WERI-Rb-1 (cell line): ENCODE results near the gene CD200R1.

Source experiments
- DNase-seq: peaks from one replicate; pipeline ENCODE4 v3.0.0-alpha.2; 2020
- H3K27ac ChIP-seq: fragments of 250-450 bp; sonication (Bioruptor Pico); 2 replicates; pipeline ENCODE4 v1.5.1; 2020; ENCODE audit warnings: mild to moderate bottlenecking, moderate library complexity
- H3K27me3 ChIP-seq: fragments of 250-450 bp; sonication (Bioruptor Pico); 2 replicates; pipeline ENCODE4 v1.5.1; 2021; ENCODE audit warnings: mild to moderate bottlenecking, low read depth, moderate library complexity; ENCODE audit not compliant: insufficient read depth, severe bottlenecking
- H3K36me3 ChIP-seq: fragments of 250-450 bp; sonication (Bioruptor Pico); 2 replicates; pipeline ENCODE4 v1.5.1; 2020; ENCODE audit warnings: mild to moderate bottlenecking, moderate library complexity
- H3K4me3 ChIP-seq: 2 replicates; pipeline ENCODE4 v1.5.1; 2011; ENCODE audit warnings: low read depth, mild to moderate bottlenecking, control low read depth, low read length
- H3K9me3 ChIP-seq: fragments of 250-450 bp; sonication (Bioruptor Pico); 2 replicates; pipeline ENCODE4 v1.5.1; 2021; ENCODE audit warnings: mild to moderate bottlenecking, moderate library complexity; ENCODE audit not compliant: severe bottlenecking
- TF ChIP-seq, protein P1 (sequence below): IDR thresholded peaks from 2 replicates; pipeline ENCODE4 v1.5.1; 2011; ENCODE audit warnings: low read depth, mild to moderate bottlenecking, control low read depth, inconsistent platforms, low read length

CD200R1 gene

DNA sequence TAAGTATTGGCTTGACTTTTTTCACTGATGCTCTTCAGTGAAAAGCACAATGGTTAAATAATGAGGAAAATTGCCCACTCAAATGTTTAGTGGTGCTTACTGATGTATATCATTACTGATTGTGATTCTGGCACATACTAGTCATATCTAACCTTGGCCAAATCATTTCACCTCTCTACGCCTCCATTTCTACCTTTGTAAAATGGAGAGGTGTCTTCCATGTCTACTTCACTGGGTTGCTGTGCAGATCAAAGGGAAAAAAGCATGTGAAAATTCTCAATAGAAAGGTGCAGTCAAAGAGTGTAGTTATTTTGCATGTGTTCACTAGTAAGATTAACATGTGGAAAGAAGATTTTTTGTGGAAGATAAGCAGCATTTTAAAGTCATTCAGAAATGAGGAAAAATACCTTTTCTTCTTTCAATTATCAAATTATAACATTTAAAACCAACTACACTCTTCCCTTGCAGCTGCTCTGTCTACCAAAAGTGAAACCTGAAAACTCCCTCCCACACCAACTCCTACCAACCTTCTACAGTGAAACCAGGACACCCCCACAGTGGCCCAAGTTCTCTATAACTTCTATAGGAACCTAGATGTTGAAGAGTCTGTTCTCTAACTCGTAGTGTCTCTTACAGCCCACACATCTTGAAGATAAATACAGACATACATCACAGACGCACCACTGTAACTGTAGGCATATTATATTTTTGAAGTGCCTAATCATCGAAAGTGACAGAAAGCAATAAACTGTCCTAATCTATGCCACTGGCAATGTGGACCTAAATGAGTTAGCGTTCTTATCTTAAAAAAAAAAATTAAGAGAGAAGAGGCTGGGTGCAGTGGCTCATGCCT, 1.4 kb downstream of the CD200R1 start:
- Histone ChIP-seq H3K9me3 (no peaks in the 10 kb centered on the region), H3K27me3 (peaks cover 52% of the 10 kb centered on the region), H3K4me3 (no peak overlapping the region), H3K27ac (no peak overlapping the region), H3K36me3 (no peaks in the 10 kb centered on the region)
- DNase-seq: no peak
- TF ChIP-seq, protein P1, sequence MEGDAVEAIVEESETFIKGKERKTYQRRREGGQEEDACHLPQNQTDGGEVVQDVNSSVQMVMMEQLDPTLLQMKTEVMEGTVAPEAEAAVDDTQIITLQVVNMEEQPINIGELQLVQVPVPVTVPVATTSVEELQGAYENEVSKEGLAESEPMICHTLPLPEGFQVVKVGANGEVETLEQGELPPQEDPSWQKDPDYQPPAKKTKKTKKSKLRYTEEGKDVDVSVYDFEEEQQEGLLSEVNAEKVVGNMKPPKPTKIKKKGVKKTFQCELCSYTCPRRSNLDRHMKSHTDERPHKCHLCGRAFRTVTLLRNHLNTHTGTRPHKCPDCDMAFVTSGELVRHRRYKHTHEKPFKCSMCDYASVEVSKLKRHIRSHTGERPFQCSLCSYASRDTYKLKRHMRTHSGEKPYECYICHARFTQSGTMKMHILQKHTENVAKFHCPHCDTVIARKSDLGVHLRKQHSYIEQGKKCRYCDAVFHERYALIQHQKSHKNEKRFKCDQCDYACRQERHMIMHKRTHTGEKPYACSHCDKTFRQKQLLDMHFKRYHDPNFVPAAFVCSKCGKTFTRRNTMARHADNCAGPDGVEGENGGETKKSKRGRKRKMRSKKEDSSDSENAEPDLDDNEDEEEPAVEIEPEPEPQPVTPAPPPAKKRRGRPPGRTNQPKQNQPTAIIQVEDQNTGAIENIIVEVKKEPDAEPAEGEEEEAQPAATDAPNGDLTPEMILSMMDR: no peak

DNA sequence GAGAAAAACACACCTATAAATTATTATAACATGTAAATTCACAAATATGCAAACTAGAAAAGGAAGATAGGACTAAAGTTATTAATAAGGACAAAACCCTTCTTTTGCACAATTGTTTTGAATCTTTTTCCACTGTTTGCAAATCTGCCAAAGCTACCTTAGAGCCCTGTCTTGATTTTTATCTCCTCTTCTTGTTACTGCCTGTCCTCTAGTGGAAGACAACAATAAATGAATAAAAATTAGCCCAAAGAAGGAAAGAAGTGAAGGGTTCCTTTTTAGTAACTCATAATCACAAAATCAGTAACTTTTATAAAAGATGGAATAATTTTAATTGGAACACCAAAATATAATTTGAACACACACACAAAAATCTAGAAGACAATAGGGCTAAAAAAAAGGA, 2.7 kb downstream of the CD200R1 start:
- no peak for DNase-seq
- Histone ChIP-seq H3K27ac (no peak overlapping the region), H3K9me3 (no peaks in the 10 kb centered on the region), H3K36me3 (no peaks in the 10 kb centered on the region), H3K27me3 (peaks cover 50% of the 10 kb centered on the region), H3K4me3 (no peak overlapping the region)
- TF ChIP-seq, protein P1: no peak

DNA sequence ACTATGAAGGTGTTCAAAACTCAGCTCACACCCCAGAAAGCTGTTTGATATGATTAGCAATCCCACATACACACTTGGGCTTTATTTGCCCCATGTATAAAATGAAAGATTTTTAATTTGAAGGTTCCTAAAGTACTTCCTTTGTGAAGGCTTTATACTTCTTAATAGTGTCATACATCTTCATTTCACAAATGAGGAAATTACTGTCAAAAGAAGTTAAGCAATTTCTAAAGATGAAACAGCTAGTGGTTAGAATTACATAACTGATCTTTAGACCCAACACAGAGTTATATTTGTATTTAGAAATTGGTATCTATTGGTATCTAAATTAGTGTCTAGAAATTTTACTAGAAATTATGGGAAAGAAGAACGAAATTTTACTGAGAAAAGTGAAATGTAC, 7.1 kb downstream of the CD200R1 start:
- no peaks in the 10 kb centered on the region for H3K36me3 ChIP-seq
- peaks cover 38% of the 10 kb centered on the region for H3K27me3 ChIP-seq
- peaks cover 2% of the 10 kb centered on the region for H3K9me3 ChIP-seq
- TF ChIP-seq, protein P1: no peak
- no peak overlapping the region for H3K4me3 ChIP-seq
- no peak for DNase-seq
- no peak overlapping the region for H3K27ac ChIP-seq

DNA sequence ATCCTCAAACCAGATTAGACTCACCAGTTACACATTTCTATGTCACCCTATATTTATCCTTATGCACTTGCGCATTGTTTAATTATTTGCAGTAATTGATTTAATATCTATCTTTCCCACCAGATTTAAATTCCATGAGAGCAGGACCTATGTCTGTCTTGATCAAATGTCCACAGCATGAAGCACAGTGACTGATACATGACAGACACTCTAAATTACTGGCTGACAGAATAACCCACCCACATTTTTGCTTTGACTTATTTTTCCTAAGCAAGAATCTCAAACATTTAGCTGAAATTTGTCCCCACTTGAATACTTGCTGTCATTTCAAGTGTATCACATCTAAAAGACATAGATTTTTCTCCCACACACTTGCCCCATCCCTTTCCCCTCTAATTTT, 7.5 kb downstream of the CD200R1 start:
- H3K36me3 ChIP-seq: no peaks in the 10 kb centered on the region
- H3K4me3 ChIP-seq: no peak overlapping the region
- peaks cover 39% of the 10 kb centered on the region for H3K27me3 ChIP-seq
- H3K27ac ChIP-seq: no peak overlapping the region
- H3K9me3 ChIP-seq: peaks cover 2% of the 10 kb centered on the region
- TF ChIP-seq, protein P1: no peak
- no peak for DNase-seq

DNA sequence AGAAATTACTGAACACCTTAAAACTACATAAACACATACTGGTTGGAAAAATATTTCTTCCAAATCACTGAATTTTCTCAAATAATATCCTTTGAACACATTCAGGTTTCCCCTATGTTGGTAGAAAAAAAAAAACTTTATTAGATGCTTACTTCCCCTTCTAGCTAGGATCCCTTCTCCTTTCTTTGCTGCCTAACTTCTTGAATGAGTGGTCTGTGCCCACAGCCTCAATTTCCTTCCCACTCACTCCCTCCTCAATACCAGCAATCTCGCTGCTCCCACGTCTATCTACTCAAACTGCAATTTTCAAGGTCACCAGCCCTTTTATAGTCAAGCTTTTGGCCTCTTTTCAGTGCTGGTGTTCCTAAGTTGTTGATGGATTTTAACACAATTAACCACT, 8.3 kb downstream of the CD200R1 start:
- DNase-seq: no peak
- H3K9me3 ChIP-seq: peaks cover 2% of the 10 kb centered on the region
- no peaks in the 10 kb centered on the region for H3K36me3 ChIP-seq
- TF ChIP-seq, protein P1: no peak
- no peak overlapping the region for H3K4me3 ChIP-seq
- peaks cover 31% of the 10 kb centered on the region for H3K27me3 ChIP-seq
- no peak overlapping the region for H3K27ac ChIP-seq

DNA sequence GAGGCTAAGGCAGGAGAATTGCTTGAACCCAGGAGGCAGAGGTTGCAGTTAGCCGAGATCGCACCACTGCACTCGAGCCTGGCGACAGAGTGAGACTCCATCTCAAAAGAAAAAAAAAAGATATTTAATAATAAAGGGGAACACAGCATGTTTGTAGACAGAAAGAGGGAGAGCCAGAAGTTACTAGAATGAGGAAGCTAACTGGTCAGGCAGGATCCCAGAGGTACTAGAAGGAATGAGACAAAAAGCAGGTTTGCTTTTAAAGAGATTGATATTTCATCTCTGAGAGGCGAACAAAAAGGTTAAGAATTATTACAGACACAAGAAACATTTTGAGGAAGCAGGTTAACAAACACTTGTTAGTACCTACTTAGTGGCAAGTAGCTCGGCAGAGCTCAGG, 9.2 kb downstream of the CD200R1 start:
- Histone ChIP-seq H3K27me3 (peaks cover 23% of the 10 kb centered on the region), H3K9me3 (peaks cover 2% of the 10 kb centered on the region), H3K4me3 (no peak overlapping the region), H3K36me3 (no peaks in the 10 kb centered on the region), H3K27ac (no peak overlapping the region)
- DNase-seq: no peak
- TF ChIP-seq, protein P1: no peak
